Heart left ventricle (tissue), 16 donors: Measurements from ENCODE around the gene PRTG. TPM values are rescaled to one million over a fixed set of nuclear protein-coding genes. Genes with fewer than 3 reads are reported as not detected.

Experiments
- ATAC-seq, 4 donors: fragments of 200-7000 bp; cut with Tn5 transposase; one replicate each; pipeline ENCODE4 v1.9.1; 2020 to 2022; ENCODE audit warnings: moderate library complexity in 4 of 4, mild to moderate bottlenecking in 3 of 4, moderate number of reproducible peaks in 1 of 4
- DNase-seq, 5 donors: peaks; one replicate each; pipeline ENCODE4 v3.0.0-alpha.2; 2020
- H3K27ac ChIP-seq, 12 donors: fragments of 200-600 bp; sonication (generic) in 4 of 12; one replicate each; pipeline versions ENCODE4 v1.5.0 to v1.8.0; 2016 to 2022; ENCODE audit warnings: mild to moderate bottlenecking in 2 of 12
- H3K27me3 ChIP-seq, 9 donors: fragments of 200-600 bp; sonication (generic) in 2 of 9; one replicate each; pipeline versions ENCODE4 v1.5.1 to v1.8.0; 2016 to 2022; ENCODE audit warnings: mild to moderate bottlenecking in 3 of 9
- H3K36me3 ChIP-seq, 9 donors: fragments of 200-600 bp; sonication (generic) in 2 of 9; one replicate each; pipeline versions ENCODE4 v1.5.0 to v1.8.0; 2018 to 2022; ENCODE audit warnings: mild to moderate bottlenecking in 2 of 9
- H3K4me1 ChIP-seq, 12 donors: fragments of 200-600 bp; sonication (generic) in 4 of 12; one replicate each; pipeline versions ENCODE4 v1.5.0 to v1.8.0; 2016 to 2022; ENCODE audit warnings: mild to moderate bottlenecking in 3 of 12
- H3K4me3 ChIP-seq, 12 donors: fragments of 200-600 bp; sonication (generic) in 4 of 12; one replicate each; pipeline versions ENCODE4 v1.5.0 to v1.8.0; 2017 to 2022; ENCODE audit warnings: mild to moderate bottlenecking in 9 of 12, moderate library complexity in 4 of 12
- H3K9me3 ChIP-seq, 12 donors: fragments of 200-600 bp; sonication (generic) in 4 of 12; one replicate each; pipeline versions ENCODE4 v1.5.0 to v1.8.0; 2016 to 2022; ENCODE audit warnings: mild to moderate bottlenecking in 1 of 12
- CTCF ChIP-seq, 12 donors: fragments of 200-600 bp; sonication (generic) in 4 of 12; IDR thresholded peaks; one replicate each; pipeline versions ENCODE4 v1.5.0 to v1.8.0; 2018 to 2022; ENCODE audit warnings: antibody characterized with exemption in 12 of 12, mild to moderate bottlenecking in 5 of 12
- POLR2A ChIP-seq, 2 donors: fragments of 450-650 bp; IDR thresholded peaks; one replicate each; pipeline ENCODE4 v1.6.1; 2017; ENCODE audit warnings: antibody characterized with exemption in 2 of 2, mild to moderate bottlenecking in 2 of 2, moderate library complexity in 2 of 2
- WGBS, 4 donors: extraction: QIAGEN DNeasy Blood & Tissue Kit in 2 of 4; methylation state at CpG; one replicate each; pipeline versions ENCODE4 v1.1.5 to v1.1.7; 2013 to 2018; 5-methylcytosine and 5-hydroxymethylcytosine counted together
- intact Hi-C, 10 donors: fragments of 100-400 bp; cut with DNase I; formaldehyde crosslinking; loops; one replicate each; pipeline versions ENCODE4 v1.11.1 to v1.14.2; 2022
- long read RNA-seq, 3 donors: library from polyadenylated mRNA; unstranded; transcript quantifications; one replicate each; pipeline ENCODE4 v2.0.0, GENCODE V29; 2020 to 2021
- polyA plus RNA-seq, 2 donors: library from polyadenylated mRNA; stranded (reverse); fragments of 200-250 nt; gene quantifications; one replicate each; pipeline ENCODE4 v1.2.3, GENCODE V29; 2013
- total RNA-seq, 9 donors: library from RNA; depleted of rRNA in 2 of 9; stranded (reverse); fragments of >200 nt in 2 of 9; fragmentation: NEBNext Ultra II Directional in 3 of 9; extraction: Animal tissue kit (Norgen Biotek cat#: 25700) in 3 of 9; gene quantifications; one replicate each; pipeline versions ENCODE4 v1.1.0 to v1.2.4, GENCODE V29; 2016 to 2023
- donor health status: ischemic (EF 13 %, LVEDD 7.1; RV severe dilation, severe dysfunction).
- donor health status: healthy with polysubstance abuse.
- donor health status: DM: no; HTN: yes; CAD: no.
- donor health status: DM: no; HTN: no; CAD: no.
- donor health status: ischemic (EF 25% LVEDD 6.9; RV normal size, moderate dysfunction).
- donor health status: ischemic (EF 25% LVEDD 5.7; RV mildly dilated, moderate dysfunction).
- donor health status: healthy.
- donor health status: DM: yes; HTN: yes; CAD: no.
- donor health status: ischemic (EF 35%, LVEDD 5.7; RV mildly dilated, moderate dysfunction).
- donor health status: nonischemic (EF 11% LVEDD 7.7; RV severe dilation, severe dysfunction).
- donor health status: DM: yes; HTN: yes; CAD: no.
- donor health status: PGD.
- donor health status: ischemic (EF 29% LVEDD 5.4; RV normal size, mild dysfunction).
- donor health status: nonischemic (EF 23%, LVEDD 6.1; RV moderate dilation, normal function).

The PRTG gene, protein sequence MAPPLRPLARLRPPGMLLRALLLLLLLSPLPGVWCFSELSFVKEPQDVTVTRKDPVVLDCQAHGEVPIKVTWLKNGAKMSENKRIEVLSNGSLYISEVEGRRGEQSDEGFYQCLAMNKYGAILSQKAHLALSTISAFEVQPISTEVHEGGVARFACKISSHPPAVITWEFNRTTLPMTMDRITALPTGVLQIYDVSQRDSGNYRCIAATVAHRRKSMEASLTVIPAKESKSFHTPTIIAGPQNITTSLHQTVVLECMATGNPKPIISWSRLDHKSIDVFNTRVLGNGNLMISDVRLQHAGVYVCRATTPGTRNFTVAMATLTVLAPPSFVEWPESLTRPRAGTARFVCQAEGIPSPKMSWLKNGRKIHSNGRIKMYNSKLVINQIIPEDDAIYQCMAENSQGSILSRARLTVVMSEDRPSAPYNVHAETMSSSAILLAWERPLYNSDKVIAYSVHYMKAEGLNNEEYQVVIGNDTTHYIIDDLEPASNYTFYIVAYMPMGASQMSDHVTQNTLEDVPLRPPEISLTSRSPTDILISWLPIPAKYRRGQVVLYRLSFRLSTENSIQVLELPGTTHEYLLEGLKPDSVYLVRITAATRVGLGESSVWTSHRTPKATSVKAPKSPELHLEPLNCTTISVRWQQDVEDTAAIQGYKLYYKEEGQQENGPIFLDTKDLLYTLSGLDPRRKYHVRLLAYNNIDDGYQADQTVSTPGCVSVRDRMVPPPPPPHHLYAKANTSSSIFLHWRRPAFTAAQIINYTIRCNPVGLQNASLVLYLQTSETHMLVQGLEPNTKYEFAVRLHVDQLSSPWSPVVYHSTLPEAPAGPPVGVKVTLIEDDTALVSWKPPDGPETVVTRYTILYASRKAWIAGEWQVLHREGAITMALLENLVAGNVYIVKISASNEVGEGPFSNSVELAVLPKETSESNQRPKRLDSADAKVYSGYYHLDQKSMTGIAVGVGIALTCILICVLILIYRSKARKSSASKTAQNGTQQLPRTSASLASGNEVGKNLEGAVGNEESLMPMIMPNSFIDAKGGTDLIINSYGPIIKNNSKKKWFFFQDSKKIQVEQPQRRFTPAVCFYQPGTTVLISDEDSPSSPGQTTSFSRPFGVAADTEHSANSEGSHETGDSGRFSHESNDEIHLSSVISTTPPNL
- 1 to 10 TPM in 7 of 9 donors, under 1 TPM in 2; 0.58 to 2.1 (median 1.2) TPM for total RNA-seq
- polyA plus RNA-seq, result under 1 TPM; 0.19 to 0.47 TPM
- long read RNA-seq, donor 1, result 0 reads
- long read RNA-seq, donor 2, result 0 reads
- long read RNA-seq, donor 3, result 0 reads

DNA sequence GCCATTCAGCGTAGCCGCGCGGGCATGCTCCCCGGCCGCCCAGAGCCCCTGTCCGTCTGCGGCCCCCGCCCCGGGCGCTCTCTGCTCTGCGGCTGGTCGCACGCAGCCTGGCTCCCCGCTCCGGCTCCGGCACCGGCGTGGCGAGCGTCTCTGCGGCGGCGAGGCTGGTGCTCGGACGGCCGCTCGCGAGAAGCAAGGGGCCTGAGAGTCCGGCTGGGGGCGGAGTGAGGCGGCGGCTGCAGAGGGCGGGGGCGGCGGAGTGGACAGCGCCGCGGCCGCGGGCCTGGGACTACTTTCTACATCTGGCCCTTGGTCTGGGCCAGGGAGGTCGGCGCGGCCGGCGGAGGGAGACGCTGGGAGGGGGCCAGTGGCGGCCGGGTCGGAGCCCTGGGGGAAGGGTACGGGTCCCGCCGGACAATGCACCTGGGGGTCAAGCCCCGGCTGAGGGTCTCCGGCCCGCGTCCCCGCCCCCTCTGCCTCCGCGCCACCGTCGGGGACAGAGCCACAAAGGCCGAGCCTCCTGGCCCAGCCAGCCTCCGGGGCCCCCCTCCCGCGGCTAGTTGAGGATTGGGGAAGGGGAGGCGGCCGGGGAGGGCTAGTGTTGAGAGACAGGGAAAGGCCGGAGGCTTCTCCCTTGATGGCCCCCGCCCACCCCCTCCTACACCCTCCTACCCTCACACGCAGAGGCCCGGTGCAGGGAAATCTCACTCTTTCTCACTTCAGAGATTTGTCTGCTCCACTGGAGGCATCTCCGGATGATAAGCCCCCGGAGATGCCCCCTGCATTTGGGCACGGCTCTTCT, at the start of gene PRTG:
Gene PRTG, minus strand, starts transcription at position 226 of the 802 bp plus-strand sequence. Its CDS starts 221 bp downstream, at position 5.
- Histone ChIP-seq H3K4me3 (peak within 1 kb of the TSS; percentile 63 to 92 (median 78)), H3K27me3 (peaks cover 0 to 52% (median 10%) of the 10 kb centered on the region in 9 donors), H3K9me3 (no peaks in the 10 kb centered on the region), H3K36me3 (no peaks in the 10 kb centered on the region), H3K27ac (peak within 1 kb of the TSS; percentile 37 to 86 (median 72)), H3K4me1 (peaks cover 0 to 25% (median 9%) of the 10 kb centered on the region in 12 donors)
- WGBS, 4 donors, result 1 to 3% (median 1%) methylated on average over 9 to 75 of the region's 75 CpGs
- intact Hi-C loops, result loop anchor here in 3 of 10 donors (5.0 to 10.0 kb wide), 2 partner anchors 88 to 91 kb away; no protein-coding TSS in a partner anchor
- no peak for TF ChIP-seq POLR2A (IDR thresholded peaks at IDR 0.05)
- TF ChIP-seq CTCF (IDR thresholded peaks at IDR 0.05), result no peak
- peak; percentile 85 to 98 (median 95) for ATAC-seq
- peak; percentile 74 to 87 (median 79) for DNase-seq

DNA sequence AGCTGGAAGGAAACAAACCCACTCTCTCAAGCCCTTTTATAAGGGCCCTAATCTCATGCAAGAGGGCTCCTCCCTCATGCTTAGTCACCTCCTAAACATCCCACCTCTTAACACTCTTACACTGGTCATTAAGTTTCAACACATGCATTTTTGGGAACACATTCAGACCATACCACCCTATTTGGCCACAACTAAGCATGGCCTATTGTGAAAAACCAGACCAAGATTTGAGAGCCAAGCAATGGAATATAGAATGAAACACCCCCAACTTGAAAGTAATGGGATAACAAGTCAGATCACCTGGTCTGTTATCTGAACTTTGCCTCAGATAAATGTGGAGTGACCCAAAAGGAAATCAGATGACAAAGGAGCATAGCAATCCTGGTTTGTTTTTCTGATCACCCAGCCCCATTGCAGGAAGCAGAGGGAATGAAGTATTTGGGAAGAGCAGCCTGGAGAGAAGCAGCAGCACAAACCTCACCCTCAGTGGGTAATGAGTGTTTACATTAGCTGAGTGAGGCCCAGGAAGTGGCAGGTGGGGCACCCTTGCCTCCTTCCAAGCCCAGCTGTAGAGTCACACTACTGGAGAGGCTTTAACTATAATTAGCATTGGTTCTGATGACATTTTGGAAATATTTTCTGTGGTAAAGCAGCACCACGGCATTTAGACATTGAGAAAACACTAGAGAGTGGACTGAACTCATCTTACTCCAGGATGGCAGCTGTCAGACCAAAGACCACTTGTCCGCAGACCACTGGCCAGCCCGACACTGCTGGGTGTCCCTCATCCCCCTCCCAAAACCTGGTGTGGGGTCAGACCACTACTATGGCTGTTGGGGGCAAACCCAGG, 48.8 kb upstream of the PRTG start:
- 84 to 89% (median 89%) methylated on average over 3 of the region's 3 CpGs for WGBS, 4 donors
- H3K27ac ChIP-seq, result no peak overlapping the region
- no peaks in the 10 kb centered on the region for H3K4me1 ChIP-seq
- no peaks in the 10 kb centered on the region for H3K9me3 ChIP-seq
- H3K36me3 ChIP-seq, result no peaks in the 10 kb centered on the region
- TF ChIP-seq CTCF (IDR thresholded peaks at IDR 0.05), result no peak
- TF ChIP-seq POLR2A (IDR thresholded peaks at IDR 0.05), result no peak
- no peak overlapping the region for H3K4me3 ChIP-seq
- no peaks in the 10 kb centered on the region for H3K27me3 ChIP-seq
- intact Hi-C loops, result loop anchor here in 1 of 10 donors (10.0 kb wide), 1 partner anchor 53 kb away; no protein-coding TSS in a partner anchor
- DNase-seq (no peak), ATAC-seq (no peak)

GRCh38 chr15:55789066-55789660, 46.2 kb upstream of the PRTG start:
- Histone ChIP-seq H3K27ac (no peak overlapping the region), H3K27me3 (no peaks in the 10 kb centered on the region), H3K4me3 (no peak overlapping the region), H3K9me3 (no peaks in the 10 kb centered on the region), H3K4me1 (no peaks in the 10 kb centered on the region), H3K36me3 (no peaks in the 10 kb centered on the region)
- ATAC-seq, result no peak
- intact Hi-C loops, result loop anchor here in 1 of 10 donors (2.0 kb wide), 1 partner anchor 58 kb away; no protein-coding TSS in a partner anchor
- WGBS, 4 donors, result 81 to 89% (median 83%) methylated on average over 8 of the region's 8 CpGs
- TF ChIP-seq POLR2A (IDR thresholded peaks at IDR 0.05) (no peak), CTCF (IDR thresholded peaks at IDR 0.05) (peak; percentile 26 to 58 (median 51))
- peak in 1 of 5 donors; percentile 26 for DNase-seq
